Caki2 (cell line): ENCODE results near the gene MUSTN1. TPM values are rescaled to one million over a fixed set of nuclear protein-coding genes. Genes with fewer than 3 reads are reported as not detected.

ENCODE experiments used
- total RNA-seq: library from RNA; depleted of rRNA; stranded (reverse); fragments of >200 nt; shearing (Covaris generic); gene quantifications from 2 replicates; pipeline ENCODE4 v1.2.3, GENCODE V29; 2014; ENCODE audit warnings: low replicate concordance; rRNA removed

Gene MUSTN1
- total RNA-seq, 1 experiment from 2014 or later = not detected

Other genes starting within 250 kb of the MUSTN1 start
- gene PBRM1, start 149.1 kb downstream of the MUSTN1 start, total RNA-seq = 3.4 and 4.4 TPM in 2 replicates
- 95.6 and 127 TPM in 2 replicates for gene GNL3, start 149.0 kb downstream of the MUSTN1 start, total RNA-seq
- gene GLT8D1, start 129.2 kb downstream of the MUSTN1 start, total RNA-seq = 60.8 and 82.8 TPM in 2 replicates
- gene SPCS1, start 128.9 kb downstream of the MUSTN1 start, total RNA-seq = 66.9 and 83.5 TPM in 2 replicates
- 16.4 and 27.3 TPM in 2 replicates for gene NEK4, start 64.1 kb downstream of the MUSTN1 start, total RNA-seq
- not detected in 2 replicates for gene ITIH1, start 57.4 kb downstream of the MUSTN1 start, total RNA-seq
- not detected in 2 replicates for gene ITIH3, start 40.2 kb downstream of the MUSTN1 start, total RNA-seq
- not detected in 2 replicates for gene ITIH4, start 4.3 kb downstream of the MUSTN1 start, total RNA-seq
- 7.5 and 10.4 TPM in 2 replicates for gene STIMATE, start 62.5 kb upstream of the MUSTN1 start, total RNA-seq
- gene SFMBT1, start 211.1 kb upstream of the MUSTN1 start, total RNA-seq = 2.0 and 3.3 TPM in 2 replicates